ENCODE data around the gene SOWAHA. TPM values are rescaled to one million over a fixed set of nuclear protein-coding genes. Genes with fewer than 3 reads are reported as not detected.

SOWAHA gene
- total and polyA plus RNA-seq, 2 of the 8 experiments (the other 6 are each of a cell fraction or from before 2014, with no cell fraction given), result 0.09 to 0.11 TPM

GRCh38 chr5:132853323-132853722, 40.2 kb downstream of the SOWAHA start:
- CTCF ChIA-PET (ENCODE audit: partially characterized antibody), result interaction anchor here (1.8 to 32.2 kb wide), 3 partner anchors 8 to 24 kb away, joined by 4 to 465 read pairs (median 30); partner anchors contain the start of genes GDF9, SHROOM1 and UQCRQ
- TF ChIP-seq SUZ12 (IDR thresholded peaks at IDR 0.05; ENCODE audit: low read length), result no peak
- no peak for TF ChIP-seq CREB1 (IDR thresholded peaks at IDR 0.05)
- TF ChIP-seq TAF1 (IDR thresholded peaks at IDR 0.05; ENCODE audit: low read depth, low read length), result no peak
- no peak for TF ChIP-seq KDM1A (IDR thresholded peaks at IDR 0.05; ENCODE audit: borderline replicate concordance, low read length)
- no peak for TF ChIP-seq JUND (IDR thresholded peaks at IDR 0.05; ENCODE audit: low read length)
- TF ChIP-seq BRCA1 (IDR thresholded peaks at IDR 0.05; ENCODE audit: low read depth, low read length), result no peak
- no peak for TF ChIP-seq EGR1 (IDR thresholded peaks at IDR 0.05; ENCODE audit: borderline replicate concordance, low read depth, low read length)
- no peak for TF ChIP-seq GABPA (IDR thresholded peaks at IDR 0.05; ENCODE audit: borderline replicate concordance, insufficient read depth, low read length)
- TF ChIP-seq JUN (IDR thresholded peaks at IDR 0.05; ENCODE audit: low read depth, low read length), result no peak
- no peak for TF ChIP-seq CTCF (IDR thresholded peaks at IDR 0.05; ENCODE audit: control extremely low read depth in 1 of 3, insufficient read depth in 1 of 3, low read depth in 1 of 3, low read length in 3 of 3)
- TF ChIP-seq CBX8 (IDR thresholded peaks at IDR 0.05; ENCODE audit: borderline replicate concordance, low read depth, low read length), result no peak
- TF ChIP-seq TBP (IDR thresholded peaks at IDR 0.05; ENCODE audit: low read depth, low read length), result no peak
- no peak for TF ChIP-seq POLR2AphosphoS5 (IDR thresholded peaks at IDR 0.05; ENCODE audit: low read depth, low read length)

More at GRCh38 chr5:132853323-132853722, 40.2 kb downstream of the SOWAHA start:
- Histone ChIP-seq H3K4me1 (replicated peaks in 1 of 4; ENCODE audit: control insufficient read depth in 3 of 4, insufficient read depth in 4 of 4, low read length in 3 of 4) (peaks cover 0 to 1% (median 0%) of the 10 kb centered on the region in 4 experiments; a peak in 1 of 7 replicates), H2BK120ac (replicated peaks; ENCODE audit: low read depth, low read length) (no peak overlapping the region), H2BK15ac (ENCODE audit: low read length) (no peak overlapping the region), H3K27me3 (replicated peaks in 1 of 4; ENCODE audit: control insufficient read depth in 3 of 4, extremely low read depth in 1 of 4, insufficient read depth in 3 of 4, low read length in 3 of 4) (no peaks in the 10 kb centered on the region), H3K4me3 (ENCODE audit: extremely low read depth in 1 of 4, insufficient read depth in 2 of 4, low read depth in 3 of 4, low read length in 4 of 4) (no peak overlapping the region), H3K23me2 (ENCODE audit: low read depth, low read length) (no peaks in the 10 kb centered on the region), H4K20me1 (replicated peaks in 1 of 2; ENCODE audit: control insufficient read depth in 1 of 2, insufficient read depth in 2 of 2, low read length in 2 of 2) (no peaks in the 10 kb centered on the region), H2BK20ac (ENCODE audit: low read length) (no peak overlapping the region), H3K36me3 (ENCODE audit: control insufficient read depth in 2 of 4, insufficient read depth in 4 of 4, low read length in 3 of 4) (no peaks in the 10 kb centered on the region), H3K27ac (ENCODE audit: low read depth, low read length) (no peak overlapping the region), H4K5ac (ENCODE audit: insufficient read length, low read depth, low read length) (no peak overlapping the region), H3K79me2 (ENCODE audit: control insufficient read depth in 1 of 2, insufficient read depth in 2 of 2, low read length in 2 of 2) (no peaks in the 10 kb centered on the region), H3K23ac (ENCODE audit: insufficient read length) (no peak overlapping the region), H2BK12ac (ENCODE audit: low read depth, low read length) (no peak overlapping the region), H3K56ac (replicated peaks; ENCODE audit: insufficient read length, low read depth, low read length) (no peak overlapping the region), H2AFZ (ENCODE audit: low read length) (no peak overlapping the region), H3K79me1 (ENCODE audit: low read depth, low read length) (no peaks in the 10 kb centered on the region), H4K8ac (ENCODE audit: extremely low read depth, insufficient read depth, low read length) (no peak overlapping the region), H3K4ac (replicated peaks; ENCODE audit: insufficient read length, low read depth, low read length) (no peak overlapping the region), H3K14ac (ENCODE audit: insufficient read length) (no peak overlapping the region), H3K18ac (ENCODE audit: extremely low read depth, low read length) (no peak overlapping the region), H3K9me3 (ENCODE audit: insufficient read depth in 2 of 2, low read depth in 1 of 2, low read length in 1 of 2) (no peaks in the 10 kb centered on the region), H2BK5ac (ENCODE audit: low read depth, low read length) (no peak overlapping the region), H4K91ac (replicated peaks; ENCODE audit: insufficient read length, low read length) (no peak overlapping the region), H3K9ac (replicated peaks in 1 of 4; ENCODE audit: extremely low read depth in 1 of 4, low read depth in 3 of 4, low read length in 3 of 4) (no peak overlapping the region), H3K4me2 (ENCODE audit: insufficient read depth in 1 of 2, low read depth in 2 of 2, low read length in 2 of 2) (no peak overlapping the region), H2AK5ac (ENCODE audit: low read depth, low read length) (no peak overlapping the region)
- POLR2A ChIA-PET (ENCODE audit: partially characterized antibody), result interaction anchor here (1.5 to 1.6 kb wide), 3 partner anchors 10 to 30 kb away, joined by 3 to 4 read pairs (median 3); partner anchors contain the start of genes GDF9 and UQCRQ
- 86% methylated on average over 3 of the region's 3 CpGs; no CpG with 5 or more reads in 1 of the 2 experiments for WGBS, 2 experiments (ENCODE audit: extremely low coverage in 1 of 2, insufficient coverage in 1 of 2, insufficient read length in 1 of 2, insufficient replicate concordance in 2 of 2, low coverage in 1 of 2, low lambda C conversion rate in 2 of 2, missing lambda C conversion rate in 1 of 2)
- FAIRE-seq (no peak), DNase-seq (ENCODE audit: low read depth in 1 of 2, low spot score in 2 of 2) (no peak)
